Fibroblast of the aortic adventitia (primary cell): ENCODE measurements around the gene NXPE3. TPM values are rescaled to one million over a fixed set of nuclear protein-coding genes. Genes with fewer than 3 reads are reported as not detected.

ENCODE experiments used
- DNase-seq: peaks from one replicate; pipeline ENCODE4 v3.0.0-alpha.2; 2010; ENCODE audit warnings: low read depth
- H3K4me3 ChIP-seq: 2 replicates; pipeline ENCODE4 v1.5.1; 2011; ENCODE audit warnings: low read depth, mild to moderate bottlenecking, control low read depth, low read length, moderate library complexity
- CTCF ChIP-seq: IDR thresholded peaks from 2 replicates; pipeline ENCODE4 v1.5.1; 2011; ENCODE audit warnings: mild to moderate bottlenecking, low read length, control low read depth, inconsistent platforms; ENCODE audit not compliant: insufficient read depth
- total RNA-seq: library from RNA; depleted of rRNA; stranded (reverse); fragments of >200 nt; gene quantifications from 2 replicates; pipeline ENCODE4 v1.2.3, GENCODE V29; 2012; ENCODE audit warnings: low replicate concordance

Gene NXPE3
- total RNA-seq, 1 donor, result 19.7 TPM

- no peak overlapping the region for H3K4me3 ChIP-seq
- no peak for TF ChIP-seq CTCF
- DNase-seq, result no peak
Observed at GRCh38 chr3:101876142-101876541, 97.1 kb downstream of the NXPE3 start.

Other genes with a start within 250 kb of the NXPE3 start
- gene TRMT10C, start 217.3 kb upstream of the NXPE3 start, total RNA-seq, result 26.2 and 32.5 TPM in 2 replicates
- gene PCNP, start 205.0 kb upstream of the NXPE3 start, total RNA-seq, result 64.4 and 137 TPM in 2 replicates
- gene ZBTB11, start 102.1 kb upstream of the NXPE3 start, total RNA-seq, result 21.4 and 23.1 TPM in 2 replicates
- 1,420 and 2,984 TPM in 2 replicates for gene RPL24, start 92.5 kb upstream of the NXPE3 start, total RNA-seq
- 6.1 and 21.4 TPM in 2 replicates for gene CEP97, start 54.6 kb upstream of the NXPE3 start, total RNA-seq
- 17.5 and 38.3 TPM in 2 replicates for gene NFKBIZ, start 70.3 kb downstream of the NXPE3 start, total RNA-seq